ENCODE measurements around the gene CYLD. TPM values are rescaled to one million over a fixed set of nuclear protein-coding genes. Genes with fewer than 3 reads are reported as not detected.

CYLD gene
- total and polyA plus RNA-seq, 12 donors: 10.3 to 61.7 (median 37.1) TPM

- H3K27ac ChIP-seq: no peak overlapping the region
- WGBS, 2 donors: 83 to 94% methylated on average over 4 of the region's 4 CpGs
- no peak for TF ChIP-seq CTCF (IDR thresholded peaks at IDR 0.05)
- no peaks in the 10 kb centered on the region for H3K9me3 ChIP-seq
- ATAC-seq (no peak), DNase-seq (no peak)
- H3K36me3 ChIP-seq: peaks cover 0 to 59% (median 29%) of the 10 kb centered on the region in 9 donors
- H3K27me3 ChIP-seq: no peaks in the 10 kb centered on the region
- H3K4me1 ChIP-seq: no peaks in the 10 kb centered on the region
- no peak overlapping the region for H3K4me3 ChIP-seq
- intact Hi-C loops (cut with DNase I): loop anchor here in 7 of 10 donors (5.0 to 10.0 kb wide), 9 partner anchors 55 to 775 kb away; partner anchors contain the start of genes BRD7 (in 1 of the 7), CNEP1R1 (in 1 of the 7) and CYLD (in 1 of the 7)
Observed at GRCh38 chr16:50800074-50800473, 58.2 kb downstream of the CYLD start.

DNA sequence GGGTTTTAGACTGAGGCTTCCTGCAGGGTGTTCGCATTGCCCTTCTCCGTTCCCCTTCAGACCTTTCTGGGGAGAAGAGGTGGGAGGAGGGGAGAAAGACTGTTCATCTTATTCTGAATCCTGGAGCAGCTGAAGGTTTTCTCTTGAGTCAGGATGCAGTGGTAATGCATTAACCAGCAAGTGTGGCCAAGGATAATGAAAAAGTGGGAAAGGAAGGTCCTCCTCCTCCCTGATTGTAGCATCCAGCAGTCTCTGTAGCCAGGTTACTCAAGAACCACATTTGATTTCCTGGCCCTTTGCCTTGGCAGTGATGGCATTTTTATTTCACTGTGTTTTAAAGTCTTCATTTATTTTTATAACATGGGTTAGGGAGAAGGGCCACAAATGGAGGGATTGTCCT, 59.1 kb downstream of the CYLD start:
- Histone ChIP-seq H3K27ac (no peak overlapping the region), H3K4me1 (peaks cover 0 to 5% (median 3%) of the 10 kb centered on the region in 9 donors), H3K4me3 (no peak overlapping the region), H3K27me3 (no peaks in the 10 kb centered on the region), H3K36me3 (peaks cover 0 to 50% (median 21%) of the 10 kb centered on the region in 9 donors), H3K9me3 (no peaks in the 10 kb centered on the region)
- no peak for TF ChIP-seq CTCF (IDR thresholded peaks at IDR 0.05)
- no peak for ATAC-seq
- intact Hi-C loops (cut with DNase I): loop anchor here in 7 of 10 donors (5.0 to 10.0 kb wide), 9 partner anchors 56 to 776 kb away; partner anchors contain the start of genes BRD7 (in 1 of the 7), CNEP1R1 (in 1 of the 7) and CYLD (in 1 of the 7)
- DNase-seq: no peak
- WGBS, 2 donors: 92 to 94% methylated on average over 2 of the region's 2 CpGs

GRCh38 chr16:50802000-50802399, 60.1 kb downstream of the CYLD start:
- Histone ChIP-seq H3K36me3 (peaks cover 0 to 40% (median 15%) of the 10 kb centered on the region in 9 donors), H3K4me3 (no peak overlapping the region), H3K9me3 (no peaks in the 10 kb centered on the region), H3K27ac (no peak overlapping the region), H3K27me3 (no peaks in the 10 kb centered on the region), H3K4me1 (peaks cover 0 to 13% (median 6%) of the 10 kb centered on the region in 9 donors)
- WGBS, 2 donors: 90 to 93% methylated on average over 6 of the region's 6 CpGs
- TF ChIP-seq CTCF (IDR thresholded peaks at IDR 0.05): no peak
- no peak for ATAC-seq
- intact Hi-C loops (cut with DNase I): loop anchor here in 7 of 10 donors (5.0 to 10.0 kb wide), 9 partner anchors 57 to 777 kb away; partner anchors contain the start of genes BRD7 (in 1 of the 7), CNEP1R1 (in 1 of the 7) and CYLD (in 1 of the 7)
- no peak for DNase-seq

DNA sequence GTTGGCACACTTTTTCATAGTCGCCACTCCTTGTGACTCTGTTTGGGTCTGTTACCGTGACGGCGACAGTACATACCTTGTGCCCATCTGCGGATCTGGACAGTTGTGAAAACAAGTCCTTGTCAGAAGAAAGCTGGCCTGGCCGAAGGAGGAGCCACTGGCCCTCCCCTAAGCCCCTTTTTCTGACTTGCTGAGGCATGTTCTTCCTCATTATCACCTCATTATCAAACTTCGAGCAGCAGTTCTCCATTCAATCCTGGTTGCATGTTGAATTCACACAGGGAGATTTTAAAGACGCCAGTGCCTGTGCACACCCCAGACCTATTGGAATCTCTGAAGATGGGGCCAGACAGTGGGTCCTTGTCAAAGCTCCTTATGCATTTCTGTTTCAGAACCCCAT, 61.1 kb downstream of the CYLD start:
- no peaks in the 10 kb centered on the region for H3K27me3 ChIP-seq
- peaks cover 0 to 13% (median 6%) of the 10 kb centered on the region in 9 donors for H3K4me1 ChIP-seq
- H3K27ac ChIP-seq: no peak overlapping the region
- intact Hi-C loops (cut with DNase I): loop anchor here in 7 of 10 donors (5.0 to 10.0 kb wide), 9 partner anchors 58 to 778 kb away; partner anchors contain the start of genes BRD7 (in 1 of the 7), CNEP1R1 (in 1 of the 7) and CYLD (in 1 of the 7)
- ATAC-seq (no peak), DNase-seq (no peak)
- no peak for TF ChIP-seq CTCF (IDR thresholded peaks at IDR 0.05)
- peaks cover 0 to 30% (median 11%) of the 10 kb centered on the region in 9 donors for H3K36me3 ChIP-seq
- H3K9me3 ChIP-seq: no peaks in the 10 kb centered on the region
- H3K4me3 ChIP-seq: no peak overlapping the region
- WGBS, 2 donors: 73 to 75% methylated on average over 8 of the region's 8 CpGs
